ENCODE data around the gene REPS2. TPM values are rescaled to one million over a fixed set of nuclear protein-coding genes. Genes with fewer than 3 reads are reported as not detected.
"Not testable (repeated sequence)": the region's sequence is repeated elsewhere in the genome, so short reads cannot be mapped to it uniquely, and the experiment has no call there.

REPS2 gene
- total RNA-seq, 1 experiment from 2014 or later, result 3.7 TPM

GRCh38 chrX:16966752-16967448, 20.4 kb downstream of the REPS2 start:
- WGBS (ENCODE audit: extremely low coverage, insufficient read length, low lambda C conversion rate), result no CpG with 5 or more reads among the region's 2 CpGs
- H2AK5ac ChIP-seq (ENCODE audit: insufficient read length, low read length), result no peak overlapping the region
- no peak overlapping the region for H3K18ac ChIP-seq (ENCODE audit: insufficient read length, low read depth, low read length)
- H3K27me3 Mint-ChIP-seq (ENCODE audit: low read depth), result peaks cover 6% of the 10 kb centered on the region
- no peak overlapping the region for H3K4me2 ChIP-seq (ENCODE audit: insufficient read depth, insufficient read length, low read length)
- H2BK12ac ChIP-seq (ENCODE audit: insufficient read length, low read depth, low read length), result no peak overlapping the region
- H3K9me3 ChIP-seq (ENCODE audit: control insufficient read depth, low read depth, low read length), result no peaks in the 10 kb centered on the region
- H2AFZ ChIP-seq (ENCODE audit: low read length), result no peak overlapping the region
- no peak overlapping the region for H3K27ac Mint-ChIP-seq
- no peak overlapping the region for H3K27ac ChIP-seq (ENCODE audit: insufficient read length, low read depth, low read length)
- no peak overlapping the region for H2BK15ac ChIP-seq (ENCODE audit: low read depth, low read length)
- H3K27me3 ChIP-seq (ENCODE audit: insufficient read depth, low read length), result no peaks in the 10 kb centered on the region
- no peak overlapping the region for H2BK120ac ChIP-seq (ENCODE audit: low read depth, low read length, poor library complexity, severe bottlenecking)
- no peak overlapping the region for H4K8ac ChIP-seq (replicated peaks; ENCODE audit: insufficient read length, low read depth, low read length)
- no peak overlapping the region for H3K23ac ChIP-seq (ENCODE audit: insufficient read length, low read depth, low read length)
- H3K56ac ChIP-seq (ENCODE audit: insufficient read length, low read depth, low read length), result no peak overlapping the region
- no peak for DNase-seq
- peaks cover 11 to 24% (median 12%) of the 10 kb centered on the region in 3 experiments for H3K36me3 Mint-ChIP-seq (ENCODE audit: insufficient read depth in 1 of 3, low read depth in 3 of 3)
- H3K79me2 ChIP-seq (ENCODE audit: insufficient read depth, low read length), result no peaks in the 10 kb centered on the region
- H4K5ac ChIP-seq (ENCODE audit: insufficient read length, low read depth, low read length), result no peak overlapping the region
- H3K14ac ChIP-seq (ENCODE audit: insufficient read depth, low read length), result no peak overlapping the region
- no peak overlapping the region for H3T11ph ChIP-seq (ENCODE audit: low read length)
- H4K91ac ChIP-seq (ENCODE audit: insufficient read length, low read depth, low read length), result no peak overlapping the region
- H3K4me1 Mint-ChIP-seq, result no peaks in the 10 kb centered on the region
- H3K9ac ChIP-seq (ENCODE audit: extremely low read depth, insufficient read length, low read length), result no peak overlapping the region
- H3K4me3 Mint-ChIP-seq, result no peak overlapping the region
- peaks cover 41 to 42% of the 10 kb centered on the region in 2 experiments for H3K9me3 Mint-ChIP-seq
- H2BK20ac ChIP-seq (ENCODE audit: low read depth, low read length, poor library complexity, severe bottlenecking), result no peak overlapping the region
- no peak overlapping the region for H3K4ac ChIP-seq (ENCODE audit: low read depth, low read length)
- H4K20me1 ChIP-seq (ENCODE audit: control insufficient read depth, insufficient read depth, insufficient read length), result no peaks in the 10 kb centered on the region
- H3K4me1 ChIP-seq (ENCODE audit: insufficient read depth, low read length), result no peaks in the 10 kb centered on the region
- no peaks in the 10 kb centered on the region for H3K23me2 ChIP-seq (ENCODE audit: insufficient read length, low read depth, low read length, poor library complexity, severe bottlenecking)
- H2BK5ac ChIP-seq (ENCODE audit: insufficient read length, low read length), result no peak overlapping the region
- TF ChIP-seq CTCF (conservative IDR thresholded peaks at IDR 0.05), result no peak
- H3K79me1 ChIP-seq (ENCODE audit: insufficient read depth, low read depth, low read length, poor library complexity, severe bottlenecking), result no peaks in the 10 kb centered on the region

DNA sequence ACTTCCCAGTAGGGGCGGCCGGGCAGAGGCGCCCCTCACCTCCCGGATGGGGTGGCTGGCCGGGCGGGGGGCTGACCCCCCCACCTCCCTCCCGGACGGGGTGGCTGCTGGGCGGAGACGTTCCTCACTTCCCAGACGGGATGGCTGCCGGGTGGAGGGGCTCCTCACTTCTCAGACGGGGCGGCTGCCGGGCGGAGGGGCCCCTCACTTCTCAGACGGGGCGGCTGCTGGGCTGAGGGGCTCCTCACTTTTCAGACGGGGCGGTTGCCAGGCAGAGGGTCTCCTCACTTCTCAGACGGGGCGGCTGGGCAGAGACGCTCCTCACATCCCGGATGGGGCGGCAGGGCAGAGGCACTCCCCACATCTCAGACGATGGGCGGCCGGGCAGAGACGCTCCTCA, 22.3 kb downstream of the REPS2 start:
- H3K56ac ChIP-seq (ENCODE audit: insufficient read length, low read depth, low read length); H3K23ac ChIP-seq (ENCODE audit: insufficient read length, low read depth, low read length); H3K27ac Mint-ChIP-seq; H4K8ac ChIP-seq (replicated peaks; ENCODE audit: insufficient read length, low read depth, low read length); H3K23me2 ChIP-seq (ENCODE audit: insufficient read length, low read depth, low read length, poor library complexity, severe bottlenecking); H3K79me2 ChIP-seq (ENCODE audit: insufficient read depth, low read length); H2BK15ac ChIP-seq (ENCODE audit: low read depth, low read length); H3K27me3 ChIP-seq (ENCODE audit: insufficient read depth, low read length); H3T11ph ChIP-seq (ENCODE audit: low read length); H2BK12ac ChIP-seq (ENCODE audit: insufficient read length, low read depth, low read length); H2AK5ac ChIP-seq (ENCODE audit: insufficient read length, low read length); H4K91ac ChIP-seq (ENCODE audit: insufficient read length, low read depth, low read length); H2BK5ac ChIP-seq (ENCODE audit: insufficient read length, low read length); H3K4me1 Mint-ChIP-seq; H3K4me2 ChIP-seq (ENCODE audit: insufficient read depth, insufficient read length, low read length); H4K5ac ChIP-seq (ENCODE audit: insufficient read length, low read depth, low read length); H3K14ac ChIP-seq (ENCODE audit: insufficient read depth, low read length); H3K4me1 ChIP-seq (ENCODE audit: insufficient read depth, low read length); H3K79me1 ChIP-seq (ENCODE audit: insufficient read depth, low read depth, low read length, poor library complexity, severe bottlenecking); H3K9ac ChIP-seq (ENCODE audit: extremely low read depth, insufficient read length, low read length); H3K18ac ChIP-seq (ENCODE audit: insufficient read length, low read depth, low read length); H2BK120ac ChIP-seq (ENCODE audit: low read depth, low read length, poor library complexity, severe bottlenecking); H3K27ac ChIP-seq (ENCODE audit: insufficient read length, low read depth, low read length); H4K20me1 ChIP-seq (ENCODE audit: control insufficient read depth, insufficient read depth, insufficient read length); H3K4ac ChIP-seq (ENCODE audit: low read depth, low read length); H3K4me3 Mint-ChIP-seq; DNase-seq; H3K9me3 ChIP-seq (ENCODE audit: control insufficient read depth, low read depth, low read length); H2AFZ ChIP-seq (ENCODE audit: low read length); H2BK20ac ChIP-seq (ENCODE audit: low read depth, low read length, poor library complexity, severe bottlenecking): not testable (repeated sequence)
- peaks cover 38 to 39% of the 10 kb centered on the region in 2 experiments for H3K9me3 Mint-ChIP-seq
- WGBS (ENCODE audit: extremely low coverage, insufficient read length, low lambda C conversion rate), result no CpG with 5 or more reads among the region's 29 CpGs
- H3K36me3 Mint-ChIP-seq (ENCODE audit: insufficient read depth in 1 of 3, low read depth in 3 of 3), result peaks cover 11 to 24% (median 12%) of the 10 kb centered on the region in 3 experiments
- peaks cover 13% of the 10 kb centered on the region for H3K27me3 Mint-ChIP-seq (ENCODE audit: low read depth)
